Adrenal gland (tissue), 12 donors: ENCODE data around the gene ABCB9. TPM values are rescaled to one million over a fixed set of nuclear protein-coding genes. Genes with fewer than 3 reads are reported as not detected.

Experiments
- DNase-seq, 7 donors: peaks; one replicate each; pipeline ENCODE4 v3.0.0-alpha.2; 2019 to 2020
- H3K27ac ChIP-seq, 5 donors: fragments of 200-600 bp; sonication (generic) in 4 of 5; 1 replicate in 3 of 5; 2 replicates in 2 of 5; pipeline versions ENCODE4 v1.5.1 to v1.8.0; 2016 to 2020; ENCODE audit warnings: mild to moderate bottlenecking in 1 of 5
- H3K27me3 ChIP-seq: fragments of 200-600 bp; 2 replicates; pipeline ENCODE4 v1.8.0; 2021
- H3K36me3 ChIP-seq, 2 donors: fragments of 200-600 bp; replicated peaks in 1 of 2; 1 replicate in 1 of 2; 2 replicates in 1 of 2; pipeline versions ENCODE4 v1.5.1 to v1.8.0; 2018 to 2022
- H3K4me1 ChIP-seq, 2 donors: fragments of 200-600 bp; replicated peaks in 1 of 2; 1 replicate in 1 of 2; 2 replicates in 1 of 2; pipeline versions ENCODE4 v1.5.1 to v1.8.0; 2018 to 2021
- H3K4me3 ChIP-seq, 4 donors: fragments of 200-600 bp; sonication (generic) in 3 of 4; one replicate each; pipeline ENCODE4 v1.5.1; 2016 to 2018
- H3K9me3 ChIP-seq, 3 donors: fragments of 200-600 bp; sonication (generic) in 1 of 3; replicated peaks in 1 of 3; 1 replicate in 2 of 3; 2 replicates in 1 of 3; pipeline versions ENCODE4 v1.5.1 to v1.8.0; 2016 to 2021
- POLR2A ChIP-seq, 2 donors: fragments of 450-650 bp; IDR thresholded peaks; one replicate each; pipeline ENCODE4 v1.6.1; 2017; ENCODE audit warnings: antibody characterized with exemption in 2 of 2, mild to moderate bottlenecking in 2 of 2, moderate library complexity in 1 of 2
- WGBS, 4 donors: extraction: QIAGEN DNeasy Blood & Tissue Kit in 2 of 4; methylation state at CpG; one replicate each; pipeline versions ENCODE4 v1.1.5 to v1.1.7; 2013 to 2017; 5-methylcytosine and 5-hydroxymethylcytosine counted together
- intact Hi-C, 2 donors: fragments of 100-400 bp; cut with DNase I; formaldehyde crosslinking; loops; one replicate each; pipeline versions ENCODE4 v1.14.1 to v1.15.0; 2022 to 2023
- polyA plus RNA-seq, 3 donors: library from polyadenylated mRNA; stranded (reverse); fragments of 200-250 nt in 2 of 3; fragments of 350-450 nt in 1 of 3; fragmentation: Illumina TruSeq in 1 of 3; extraction: RNeasy Lipid Tissue Mini Kit (QIAGEN cat#74804) in 1 of 3; gene quantifications; one replicate each; pipeline ENCODE4 v1.2.3, GENCODE V29; 2013 to 2014
- total RNA-seq, 9 donors: library from RNA; depleted of rRNA in 4 of 9; stranded (reverse); fragments of >200 nt in 4 of 9; fragments of 120-200 nt in 1 of 9; fragmentation: NEBNext Ultra II Directional in 1 of 9; extraction: Animal tissue kit (Norgen Biotek cat#: 25700) in 1 of 9; gene quantifications; one replicate each; pipeline versions ENCODE4 v1.1.0 to v1.2.4, GENCODE V29; 2013 to 2023
- TF ChIP-seq, protein P1 (sequence below), 6 experiments: fragments of 450-650 bp in 4 of 6; fragments of 200-600 bp in 2 of 6; sonication (generic) in 1 of 6; IDR thresholded peaks; 1 replicate in 5 of 6; 2 replicates in 1 of 6; pipeline versions ENCODE4 v1.5.1 to v1.8.0; 2016 to 2021; ENCODE audit warnings: antibody characterized with exemption in 6 of 6, mild to moderate bottlenecking in 2 of 6, moderate library complexity in 1 of 6
- donor health status: healthy with polysubstance abuse.
- donor health status: Bipolar disorder and iron deficiency.
- donor health status: DM: yes; HTN: yes; CAD: no.
- donor health status: DM: no; HTN: no; CAD: no.
- donor health status: DM: no; HTN: no; CAD: no.
- donor health status: DM: yes; HTN: yes; CAD: no.

Gene ABCB9
- total and polyA plus RNA-seq, 12 donors, result 2.0 to 10.0 (median 6.2) TPM

GRCh38 chr12:122948605-122949004 is 17.7 kb downstream of the ABCB9 start:
- 90 to 100% (median 94%) methylated on average over 1 to 14 of the region's 14 CpGs for WGBS, 4 donors
- Histone ChIP-seq H3K27ac (no peak overlapping the region), H3K4me1 (peaks cover 23 to 24% of the 10 kb centered on the region in 2 donors)

GRCh38 chr12:122947352-122947792 is 18.9 kb downstream of the ABCB9 start:
- peak in 2 of 7 donors; percentile 39 to 52 for DNase-seq
- intact Hi-C loops, result loop anchor here in 1 of 2 donors (10.0 kb wide), 1 partner anchor 153 kb away; no protein-coding TSS in a partner anchor
- H3K4me1 ChIP-seq, result peaks cover 23 to 25% of the 10 kb centered on the region in 2 donors
- no peaks in the 10 kb centered on the region for H3K27me3 ChIP-seq
- TF ChIP-seq POLR2A (IDR thresholded peaks at IDR 0.05), result no peak
- TF ChIP-seq, protein P1, sequence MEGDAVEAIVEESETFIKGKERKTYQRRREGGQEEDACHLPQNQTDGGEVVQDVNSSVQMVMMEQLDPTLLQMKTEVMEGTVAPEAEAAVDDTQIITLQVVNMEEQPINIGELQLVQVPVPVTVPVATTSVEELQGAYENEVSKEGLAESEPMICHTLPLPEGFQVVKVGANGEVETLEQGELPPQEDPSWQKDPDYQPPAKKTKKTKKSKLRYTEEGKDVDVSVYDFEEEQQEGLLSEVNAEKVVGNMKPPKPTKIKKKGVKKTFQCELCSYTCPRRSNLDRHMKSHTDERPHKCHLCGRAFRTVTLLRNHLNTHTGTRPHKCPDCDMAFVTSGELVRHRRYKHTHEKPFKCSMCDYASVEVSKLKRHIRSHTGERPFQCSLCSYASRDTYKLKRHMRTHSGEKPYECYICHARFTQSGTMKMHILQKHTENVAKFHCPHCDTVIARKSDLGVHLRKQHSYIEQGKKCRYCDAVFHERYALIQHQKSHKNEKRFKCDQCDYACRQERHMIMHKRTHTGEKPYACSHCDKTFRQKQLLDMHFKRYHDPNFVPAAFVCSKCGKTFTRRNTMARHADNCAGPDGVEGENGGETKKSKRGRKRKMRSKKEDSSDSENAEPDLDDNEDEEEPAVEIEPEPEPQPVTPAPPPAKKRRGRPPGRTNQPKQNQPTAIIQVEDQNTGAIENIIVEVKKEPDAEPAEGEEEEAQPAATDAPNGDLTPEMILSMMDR (IDR thresholded peaks at IDR 0.05), result no peak
- H3K9me3 ChIP-seq, result no peaks in the 10 kb centered on the region
- H3K4me3 ChIP-seq, result no peak overlapping the region
- H3K27ac ChIP-seq, result peak overlapping the region in 4 of 5 donors; percentile 45 to 85 (median 76)
- WGBS, 4 donors, result 50 to 78% (median 70%) methylated on average over 7 to 15 of the region's 15 CpGs
- H3K36me3 ChIP-seq, result no peaks in the 10 kb centered on the region

More at GRCh38 chr12:122948605-122949004, 17.7 kb downstream of the ABCB9 start:
- no peak overlapping the region for H3K4me3 ChIP-seq
- H3K36me3 ChIP-seq, result no peaks in the 10 kb centered on the region
- no peak for TF ChIP-seq POLR2A (IDR thresholded peaks at IDR 0.05)
- TF ChIP-seq, protein P1 (IDR thresholded peaks at IDR 0.05), result no peak
- intact Hi-C loops, result loop anchor here in 1 of 2 donors (10.0 kb wide), 1 partner anchor 154 kb away; no protein-coding TSS in a partner anchor
- no peak for DNase-seq
- H3K9me3 ChIP-seq, result no peaks in the 10 kb centered on the region
- no peaks in the 10 kb centered on the region for H3K27me3 ChIP-seq

DNA sequence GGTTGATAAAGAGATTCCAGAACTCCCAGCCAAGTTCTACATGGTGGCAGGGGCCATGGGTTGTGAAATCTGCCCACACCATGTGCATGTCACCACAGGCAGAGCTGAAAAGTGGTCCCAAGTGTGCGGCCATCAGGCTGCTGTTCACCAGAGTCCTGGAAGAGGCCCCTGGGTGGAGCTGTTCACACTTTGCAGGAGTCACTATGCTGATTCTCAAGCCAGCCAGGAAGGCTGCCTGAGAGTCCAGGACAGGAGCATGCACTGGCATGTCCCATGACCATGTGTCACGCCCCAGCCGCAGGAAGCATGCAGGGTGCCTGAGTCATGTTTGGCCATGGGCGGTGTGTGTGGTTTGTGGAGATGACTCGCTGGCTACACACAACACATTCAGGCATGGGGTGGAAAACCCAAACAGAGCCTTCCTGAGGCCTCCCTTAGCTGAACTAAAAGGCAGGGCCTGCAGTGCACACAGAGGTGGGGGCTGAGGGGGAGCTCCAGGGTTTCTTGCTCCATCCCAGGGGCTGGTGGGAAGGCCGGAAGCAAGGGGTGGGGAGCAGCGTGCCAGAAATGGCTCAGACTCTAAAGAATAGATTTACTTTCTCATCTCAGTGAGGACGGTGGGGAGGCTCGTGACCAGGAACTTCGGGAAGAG is 19.4 kb downstream of the ABCB9 start:
- no peak overlapping the region for H3K4me3 ChIP-seq
- peaks cover 23 to 25% of the 10 kb centered on the region in 2 donors for H3K4me1 ChIP-seq
- peak overlapping the region in 4 of 5 donors; percentile 45 to 85 (median 76) for H3K27ac ChIP-seq
- H3K27me3 ChIP-seq, result no peaks in the 10 kb centered on the region
- DNase-seq, result peak; percentile 83 to 98 (median 96)
- WGBS, 4 donors, result 40 to 58% (median 50%) methylated on average over 8 to 10 of the region's 10 CpGs
- intact Hi-C loops, result loop anchor here in 1 of 2 donors (10.0 kb wide), 1 partner anchor 152 kb away; no protein-coding TSS in a partner anchor
- no peaks in the 10 kb centered on the region for H3K9me3 ChIP-seq
- no peaks in the 10 kb centered on the region for H3K36me3 ChIP-seq
- peak; percentile 37 to 67 for TF ChIP-seq POLR2A (IDR thresholded peaks at IDR 0.05)
- TF ChIP-seq, protein P1 (IDR thresholded peaks at IDR 0.05), result peak in 5 of 6 experiments; percentile 12 to 30 (median 19)
